ENCODE data around the gene CEP350. TPM values are rescaled to one million over a fixed set of nuclear protein-coding genes. Genes with fewer than 3 reads are reported as not detected.

The CEP350 gene
- total RNA-seq, 2 donors from 2014 or later: 51.1 to 73.8 TPM

GRCh38 chr1:180103819-180104218, 149.2 kb downstream of the CEP350 start:
- Histone ChIP-seq H3K27ac (no peak overlapping the region), H3K9me3 (no peaks in the 10 kb centered on the region), H3K4me3 (no peak overlapping the region), H3K36me3 (peaks cover 36% of the 10 kb centered on the region), H3K27me3 (replicated peaks; ENCODE audit: insufficient read depth) (no peaks in the 10 kb centered on the region), H3K4me1 (ENCODE audit: control insufficient read depth in 1 of 2, low read depth in 2 of 2) (no peaks in the 10 kb centered on the region)
- no peak for TF ChIP-seq CTCF (IDR thresholded peaks at IDR 0.05)
- ATAC-seq (ENCODE audit: insufficient number of reproducible peaks, low FRiP score, low read depth) (no peak), DNase-seq (ENCODE audit: low spot score) (no peak)

- no peaks in the 10 kb centered on the region for H3K9me3 ChIP-seq
- peaks cover 34% of the 10 kb centered on the region for H3K36me3 ChIP-seq
- no peak for TF ChIP-seq CTCF (IDR thresholded peaks at IDR 0.05)
- ATAC-seq (ENCODE audit: insufficient number of reproducible peaks, low FRiP score, low read depth) (no peak), DNase-seq (ENCODE audit: low spot score) (no peak)
- H3K4me3 ChIP-seq: no peak overlapping the region
- no peaks in the 10 kb centered on the region for H3K4me1 ChIP-seq (ENCODE audit: control insufficient read depth in 1 of 2, low read depth in 2 of 2)
- H3K27ac ChIP-seq: no peak overlapping the region
- no peaks in the 10 kb centered on the region for H3K27me3 ChIP-seq (replicated peaks; ENCODE audit: insufficient read depth)
Observed at GRCh38 chr1:180112091-180112490, 157.5 kb downstream of the CEP350 start.

- Histone ChIP-seq H3K36me3 (peaks cover 28% of the 10 kb centered on the region), H3K4me1 (ENCODE audit: control insufficient read depth in 1 of 2, low read depth in 2 of 2) (no peaks in the 10 kb centered on the region), H3K4me3 (no peak overlapping the region), H3K27me3 (replicated peaks; ENCODE audit: insufficient read depth) (no peaks in the 10 kb centered on the region), H3K27ac (no peak overlapping the region), H3K9me3 (no peaks in the 10 kb centered on the region)
- no peak for TF ChIP-seq CTCF (IDR thresholded peaks at IDR 0.05)
- DNase-seq (ENCODE audit: low spot score) (no peak), ATAC-seq (ENCODE audit: insufficient number of reproducible peaks, low FRiP score, low read depth) (no peak)
Observed at GRCh38 chr1:180112984-180113647, 158.5 kb downstream of the CEP350 start.

- Histone ChIP-seq H3K27me3 (replicated peaks; ENCODE audit: insufficient read depth) (no peaks in the 10 kb centered on the region), H3K4me1 (ENCODE audit: control insufficient read depth in 1 of 2, low read depth in 2 of 2) (no peaks in the 10 kb centered on the region), H3K27ac (no peak overlapping the region), H3K9me3 (no peaks in the 10 kb centered on the region), H3K36me3 (peaks cover 28% of the 10 kb centered on the region), H3K4me3 (no peak overlapping the region)
- DNase-seq (ENCODE audit: low spot score) (no peak), ATAC-seq (ENCODE audit: insufficient number of reproducible peaks, low FRiP score, low read depth) (no peak)
- no peak for TF ChIP-seq CTCF (IDR thresholded peaks at IDR 0.05)
Observed at GRCh38 chr1:180114396-180114945, 159.9 kb downstream of the CEP350 start.

GRCh38 chr1:180116964-180117763, 162.6 kb downstream of the CEP350 start:
- no peaks in the 10 kb centered on the region for H3K9me3 ChIP-seq
- no peak overlapping the region for H3K4me3 ChIP-seq
- ATAC-seq (ENCODE audit: insufficient number of reproducible peaks, low FRiP score, low read depth) (no peak), DNase-seq (ENCODE audit: low spot score) (no peak)
- TF ChIP-seq CTCF (IDR thresholded peaks at IDR 0.05): no peak
- H3K36me3 ChIP-seq: peaks cover 6% of the 10 kb centered on the region
- no peaks in the 10 kb centered on the region for H3K27me3 ChIP-seq (replicated peaks; ENCODE audit: insufficient read depth)
- H3K27ac ChIP-seq: no peak overlapping the region
- no peaks in the 10 kb centered on the region for H3K4me1 ChIP-seq (ENCODE audit: control insufficient read depth in 1 of 2, low read depth in 2 of 2)

Measured in thoracic aorta (tissue), 2 donors.